ENCODE measurements around the gene NPIPB8.
"Not testable (repeated sequence)": the region's sequence is repeated elsewhere in the genome, so short reads cannot be mapped to it uniquely, and the experiment has no call there.

The NPIPB8 gene
- total RNA-seq: 0 to 0.27 reads per million in 2 donors

GRCh38 chr16:28637765-28638164 lies at the start of gene NPIPB8:
Gene NPIPB8 (plus strand): TSS chr16:28638065. CDS start chr16:28638361, 296 bp downstream.
- DNase-seq: not testable (repeated sequence)

- no peak for DNase-seq
Measured at GRCh38 chr16:28589069-28589468, 48.8 kb upstream of the NPIPB8 start.

- DNase-seq: no peak
Measured at GRCh38 chr16:28589930-28590329, 47.9 kb upstream of the NPIPB8 start.

GRCh38 chr16:28590384-28591340 lies 47.2 kb upstream of the NPIPB8 start:
- no peak for DNase-seq

- no peak for DNase-seq
Measured at GRCh38 chr16:28591355-28591754, 46.5 kb upstream of the NPIPB8 start.

- no peak for DNase-seq
Measured at GRCh38 chr16:28592511-28592910, 45.4 kb upstream of the NPIPB8 start.

GRCh38 chr16:28592979-28593553 lies 44.8 kb upstream of the NPIPB8 start:
- DNase-seq: no peak

- not testable (repeated sequence) for DNase-seq
Measured at GRCh38 chr16:28595451-28595850, 42.4 kb upstream of the NPIPB8 start.

- DNase-seq: no peak
Measured at GRCh38 chr16:28596115-28596630, 41.7 kb upstream of the NPIPB8 start.

GRCh38 chr16:28596840-28597691 lies 40.8 kb upstream of the NPIPB8 start, which contains the start of gene SULT1A2:
Gene SULT1A2 (minus strand): TSS chr16:28597050. CDS start chr16:28595930, 1,120 bp downstream.
- no peak for DNase-seq

GRCh38 chr16:28597692-28598261 lies 40.1 kb upstream of the NPIPB8 start:
- no peak for DNase-seq

GRCh38 chr16:28599377-28600285 lies 38.2 kb upstream of the NPIPB8 start:
- not testable (repeated sequence) for DNase-seq

GRCh38 chr16:28600965-28601364 lies 36.9 kb upstream of the NPIPB8 start:
- DNase-seq: not testable (repeated sequence)

GRCh38 chr16:28601589-28601988 lies 36.3 kb upstream of the NPIPB8 start:
- not testable (repeated sequence) for DNase-seq

GRCh38 chr16:28602062-28602461 lies 35.8 kb upstream of the NPIPB8 start:
- DNase-seq: not testable (repeated sequence)

- DNase-seq: no peak
Measured at GRCh38 chr16:28602529-28602928, 35.3 kb upstream of the NPIPB8 start.

GRCh38 chr16:28603381-28604185 lies 34.3 kb upstream of the NPIPB8 start:
- DNase-seq: no peak

- DNase-seq: no peak
Measured at GRCh38 chr16:28604186-28604565, 33.7 kb upstream of the NPIPB8 start.

GRCh38 chr16:28606291-28607115 lies 31.4 kb upstream of the NPIPB8 start:
- DNase-seq: no peak

Measured in T-helper 2 cell (primary cell).